ENCODE measurements around the gene GOSR1. TPM values are rescaled to one million over a fixed set of nuclear protein-coding genes. Genes with fewer than 3 reads are reported as not detected.
"Not testable (repeated sequence)": the region's sequence is repeated elsewhere in the genome, so short reads cannot be mapped to it uniquely, and the experiment has no call there.

Gene GOSR1
- total RNA-seq, 2 donors from 2014 or later: 39.5 to 48.9 TPM

- Histone ChIP-seq H3K4me3 (no peak overlapping the region), H3K9me3 (no peaks in the 10 kb centered on the region), H3K4me1 (replicated peaks) (no peaks in the 10 kb centered on the region), H3K27me3 (replicated peaks; ENCODE audit: insufficient read depth) (no peaks in the 10 kb centered on the region), H3K36me3 (no peaks in the 10 kb centered on the region), H3K27ac (no peak overlapping the region)
- no peak for DNase-seq (ENCODE audit: low spot score)
- intact Hi-C loops (cut with DNase I): no loop called here
- TF ChIP-seq, protein P1, sequence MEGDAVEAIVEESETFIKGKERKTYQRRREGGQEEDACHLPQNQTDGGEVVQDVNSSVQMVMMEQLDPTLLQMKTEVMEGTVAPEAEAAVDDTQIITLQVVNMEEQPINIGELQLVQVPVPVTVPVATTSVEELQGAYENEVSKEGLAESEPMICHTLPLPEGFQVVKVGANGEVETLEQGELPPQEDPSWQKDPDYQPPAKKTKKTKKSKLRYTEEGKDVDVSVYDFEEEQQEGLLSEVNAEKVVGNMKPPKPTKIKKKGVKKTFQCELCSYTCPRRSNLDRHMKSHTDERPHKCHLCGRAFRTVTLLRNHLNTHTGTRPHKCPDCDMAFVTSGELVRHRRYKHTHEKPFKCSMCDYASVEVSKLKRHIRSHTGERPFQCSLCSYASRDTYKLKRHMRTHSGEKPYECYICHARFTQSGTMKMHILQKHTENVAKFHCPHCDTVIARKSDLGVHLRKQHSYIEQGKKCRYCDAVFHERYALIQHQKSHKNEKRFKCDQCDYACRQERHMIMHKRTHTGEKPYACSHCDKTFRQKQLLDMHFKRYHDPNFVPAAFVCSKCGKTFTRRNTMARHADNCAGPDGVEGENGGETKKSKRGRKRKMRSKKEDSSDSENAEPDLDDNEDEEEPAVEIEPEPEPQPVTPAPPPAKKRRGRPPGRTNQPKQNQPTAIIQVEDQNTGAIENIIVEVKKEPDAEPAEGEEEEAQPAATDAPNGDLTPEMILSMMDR (IDR thresholded peaks at IDR 0.05): no peak
- TF ChIP-seq POLR2A (IDR thresholded peaks at IDR 0.05) (no peak), POLR2AphosphoS5 (IDR thresholded peaks at IDR 0.05) (no peak)
- 5% methylated on average over 2 of the region's 2 CpGs for WGBS
Measured at GRCh38 chr17:30570191-30570590, 93.0 kb downstream of the GOSR1 start.

DNA sequence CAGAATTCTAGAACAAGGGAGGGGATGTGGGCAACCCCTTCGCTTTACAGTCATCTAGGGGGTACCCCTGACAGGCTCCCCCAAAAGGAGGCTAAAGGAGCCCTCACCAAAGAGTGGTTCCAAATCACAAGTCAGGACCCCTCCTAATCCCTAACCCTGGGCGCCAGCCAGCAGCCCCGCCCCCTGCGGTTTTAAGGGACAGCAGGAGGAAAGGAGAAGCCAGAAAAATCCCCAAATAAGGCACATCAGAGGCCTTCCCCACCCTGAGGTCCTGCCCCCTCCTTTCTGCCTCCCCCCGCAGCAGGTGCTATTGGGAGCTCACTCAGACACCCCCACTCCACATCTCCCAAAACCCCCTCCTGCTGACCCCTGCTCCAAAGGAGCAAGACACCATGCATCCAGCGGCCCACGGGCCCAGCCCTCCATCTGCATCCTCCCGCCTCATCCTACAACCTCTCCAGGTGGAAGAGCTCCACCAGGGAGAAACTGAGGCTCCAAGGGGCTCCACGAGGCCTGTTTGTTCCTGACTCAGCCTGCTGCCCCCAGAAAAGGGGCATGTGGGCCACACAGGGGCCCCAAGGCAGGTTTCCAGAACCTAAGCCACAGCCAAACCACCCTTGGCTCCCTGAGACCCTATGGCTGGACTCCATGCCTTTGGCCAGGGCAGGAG, 93.5 kb downstream of the GOSR1 start:
- no peaks in the 10 kb centered on the region for H3K4me1 ChIP-seq (replicated peaks)
- intact Hi-C loops (cut with DNase I): no loop called here
- H3K9me3 ChIP-seq: no peaks in the 10 kb centered on the region
- no peaks in the 10 kb centered on the region for H3K27me3 ChIP-seq (replicated peaks; ENCODE audit: insufficient read depth)
- 53% methylated on average over 8 of the region's 9 CpGs for WGBS
- H3K4me3 ChIP-seq: no peak overlapping the region
- no peak overlapping the region for H3K27ac ChIP-seq
- no peaks in the 10 kb centered on the region for H3K36me3 ChIP-seq
- TF ChIP-seq POLR2A (IDR thresholded peaks at IDR 0.05): no peak
- TF ChIP-seq, protein P1 (IDR thresholded peaks at IDR 0.05): no peak
- TF ChIP-seq POLR2AphosphoS5 (IDR thresholded peaks at IDR 0.05): no peak
- no peak for DNase-seq (ENCODE audit: low spot score)

GRCh38 chr17:30571404-30571803, 94.2 kb downstream of the GOSR1 start:
- not testable (repeated sequence) for H3K9me3 ChIP-seq

DNA sequence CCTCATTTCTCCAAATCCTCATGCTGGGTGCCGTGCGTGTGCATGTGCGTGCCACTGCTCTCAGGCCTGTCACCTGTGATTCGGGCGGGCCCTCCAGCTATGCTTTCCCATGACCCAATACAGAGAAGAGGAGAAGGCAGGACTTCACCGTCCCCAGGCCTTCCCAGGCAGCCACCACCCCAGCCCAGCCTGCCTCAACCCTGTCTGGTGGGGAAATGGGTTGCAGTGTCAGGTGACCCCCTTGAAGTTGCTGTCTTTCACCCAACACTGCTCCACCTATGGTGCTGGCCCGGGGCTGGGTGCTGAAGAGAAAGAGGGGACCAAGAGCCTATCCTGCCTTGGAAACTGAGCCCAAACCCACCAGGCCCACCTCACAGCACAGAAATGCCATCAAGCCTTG, 94.7 kb downstream of the GOSR1 start:
- H3K27ac ChIP-seq: no peak overlapping the region
- intact Hi-C loops (cut with DNase I): no loop called here

More at GRCh38 chr17:30571404-30571803, 94.2 kb downstream of the GOSR1 start:
- H3K4me1 ChIP-seq (replicated peaks); H3K4me3 ChIP-seq; DNase-seq (ENCODE audit: low spot score); intact Hi-C loops (cut with DNase I); H3K36me3 ChIP-seq; H3K27me3 ChIP-seq (replicated peaks; ENCODE audit: insufficient read depth); H3K27ac ChIP-seq: not testable (repeated sequence)
- WGBS: 91% methylated on average over 14 of the region's 14 CpGs

DNA sequence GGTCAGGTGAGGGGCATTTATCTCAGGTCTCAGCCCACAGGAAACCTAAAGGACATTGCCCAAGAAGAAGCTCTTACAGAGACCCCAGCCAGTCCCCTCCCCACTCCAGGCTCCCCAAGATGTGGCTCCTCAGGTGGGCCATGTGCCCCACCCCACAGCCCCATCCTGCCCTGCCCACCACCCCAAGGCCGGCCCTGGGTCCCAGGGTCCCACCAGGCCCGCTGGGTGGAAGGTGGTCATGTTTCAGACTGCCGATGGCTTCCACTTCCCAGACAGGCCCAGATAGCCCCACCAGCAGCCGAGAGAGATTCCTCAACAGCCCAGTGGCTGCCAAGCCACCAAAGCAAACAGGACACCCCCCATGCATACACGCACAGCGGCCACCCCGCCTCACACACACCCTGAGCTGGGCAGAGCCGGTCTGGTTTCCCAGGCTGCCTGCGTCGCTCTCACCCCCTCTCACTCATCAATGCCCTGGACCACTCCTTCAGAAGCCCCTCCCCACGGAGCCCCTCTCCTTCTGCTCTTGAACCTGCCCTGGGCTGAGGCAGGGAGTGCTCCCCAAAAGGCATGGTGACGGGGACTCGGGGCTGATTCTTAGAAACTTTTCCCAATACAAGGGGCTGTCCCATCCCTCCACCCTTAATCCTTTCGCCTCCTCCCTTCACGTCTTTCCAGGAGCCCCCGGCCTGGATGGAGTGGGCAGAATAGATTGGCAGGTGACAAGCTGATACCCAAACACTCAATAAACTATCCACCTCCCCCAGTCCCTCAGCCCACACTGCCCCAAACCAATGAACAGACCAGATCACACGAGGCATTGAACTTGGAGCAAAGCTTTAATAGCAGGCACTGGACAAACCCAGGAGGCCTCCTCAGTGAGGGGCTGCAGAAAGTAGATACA, 95.7 kb downstream of the GOSR1 start:
- WGBS: 78% methylated on average over 17 of the region's 17 CpGs
- DNase-seq (ENCODE audit: low spot score); H3K27ac ChIP-seq; intact Hi-C loops (cut with DNase I); H3K4me1 ChIP-seq (replicated peaks); H3K27me3 ChIP-seq (replicated peaks; ENCODE audit: insufficient read depth); H3K9me3 ChIP-seq; H3K4me3 ChIP-seq; H3K36me3 ChIP-seq: not testable (repeated sequence)

More for the DNA sequence above, 94.7 kb downstream of the GOSR1 start:
- TF ChIP-seq, protein P1 (IDR thresholded peaks at IDR 0.05): no peak
- no peak for TF ChIP-seq POLR2AphosphoS5 (IDR thresholded peaks at IDR 0.05)
- TF ChIP-seq POLR2A (IDR thresholded peaks at IDR 0.05): no peak
- Histone ChIP-seq H3K9me3 (no peaks in the 10 kb centered on the region), H3K27me3 (replicated peaks; ENCODE audit: insufficient read depth) (no peaks in the 10 kb centered on the region), H3K36me3 (no peaks in the 10 kb centered on the region), H3K4me3 (no peak overlapping the region), H3K4me1 (replicated peaks) (no peaks in the 10 kb centered on the region)
- 86% methylated on average over 7 of the region's 7 CpGs for WGBS
- DNase-seq (ENCODE audit: low spot score): no peak

Measured in prostate gland (tissue), 2 donors.